GM18505 (cell line): ENCODE data around the gene THSD7A.

Experiments used
- ATAC-seq: cut with Tn5 transposase; IDR thresholded peaks from one replicate; pipeline ENCODE4 v1.9.1; 2021; ENCODE audit not compliant: unreplicated experiment
- POLR2A ChIP-seq: IDR thresholded peaks from 4 replicates; pipeline ENCODE4 v1.6.1; 2011; ENCODE audit warnings: borderline replicate concordance; ENCODE audit not compliant: insufficient read depth, insufficient read length; ENCODE audit errors: extremely low read depth

THSD7A gene

GRCh38 chr7:11831156-11831735 is 752 bp downstream of the THSD7A start:
- no peak for ATAC-seq
- TF ChIP-seq POLR2A = no peak

GRCh38 chr7:11830582-11831155 is 1.3 kb downstream of the THSD7A start:
- ATAC-seq = no peak
- TF ChIP-seq POLR2A = no peak

GRCh38 chr7:11829954-11830353 is 2.0 kb downstream of the THSD7A start:
- ATAC-seq = no peak
- TF ChIP-seq POLR2A = no peak

GRCh38 chr7:11819947-11820346 is 12.1 kb downstream of the THSD7A start:
- ATAC-seq = no peak
- TF ChIP-seq POLR2A = no peak

DNA sequence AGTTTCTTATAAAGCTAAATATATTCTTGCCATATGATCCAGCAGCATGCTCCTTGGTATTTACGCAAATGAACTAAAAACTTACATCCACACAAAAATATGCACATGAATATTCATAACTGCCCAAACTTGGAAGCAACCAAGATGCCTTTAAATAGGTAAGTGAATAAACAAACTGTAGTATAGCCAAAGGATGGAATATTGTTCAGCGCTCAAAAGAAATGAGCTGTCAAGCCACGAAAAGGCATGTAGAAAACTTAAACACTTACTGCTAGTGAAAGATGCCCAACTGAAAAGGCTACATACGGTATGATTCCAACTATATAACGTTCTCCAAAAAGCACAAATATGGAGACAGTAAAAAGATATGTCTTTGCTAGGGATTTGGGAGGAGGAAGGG is 12.7 kb downstream of the THSD7A start:
- TF ChIP-seq POLR2A = no peak
- ATAC-seq = no peak

- ATAC-seq = no peak
- no peak for TF ChIP-seq POLR2A
These were observed 13.7 kb downstream of the THSD7A start for GRCh38 chr7:11818281-11818680.

- no peak for ATAC-seq
- TF ChIP-seq POLR2A = no peak
These were observed 14.8 kb downstream of the THSD7A start for GRCh38 chr7:11817111-11817740.

- ATAC-seq = no peak
- TF ChIP-seq POLR2A = no peak
These were observed 20.3 kb downstream of the THSD7A start for GRCh38 chr7:11811709-11812108.

DNA sequence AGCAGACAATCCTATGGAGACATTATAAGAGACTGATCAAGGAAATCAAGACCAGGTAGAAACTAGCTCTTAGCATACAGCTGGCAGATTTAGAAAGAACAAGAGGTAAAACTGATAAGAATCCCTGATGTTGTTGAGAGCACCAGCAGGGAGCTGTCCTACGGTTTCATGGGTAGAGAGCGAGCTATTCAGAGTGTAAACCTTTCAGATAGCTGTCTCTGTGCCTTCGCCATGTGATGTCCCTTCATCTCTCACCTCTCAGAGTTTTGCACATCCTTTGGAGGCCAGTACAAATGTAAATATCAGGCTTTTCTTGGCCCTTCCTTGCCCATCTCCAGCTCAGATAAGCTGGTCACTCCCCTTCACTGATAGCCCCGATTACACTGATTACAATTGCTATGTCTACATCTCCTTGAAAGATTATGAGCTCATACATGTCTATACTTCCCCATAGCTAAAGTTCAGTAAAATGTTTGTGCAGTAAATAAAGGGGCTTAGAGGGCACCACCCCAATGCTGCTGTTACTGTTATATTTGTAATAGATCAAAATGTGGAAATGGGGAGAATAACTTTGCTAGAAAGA is 21.9 kb downstream of the THSD7A start:
- no peak for ATAC-seq
- TF ChIP-seq POLR2A = no peak

GRCh38 chr7:11807000-11807399 is 25.0 kb downstream of the THSD7A start:
- TF ChIP-seq POLR2A = no peak
- no peak for ATAC-seq

GRCh38 chr7:11804621-11805020 is 27.4 kb downstream of the THSD7A start:
- no peak for ATAC-seq
- TF ChIP-seq POLR2A = no peak

- ATAC-seq = no peak
These were observed 36.8 kb downstream of the THSD7A start for GRCh38 chr7:11795231-11795630.

DNA sequence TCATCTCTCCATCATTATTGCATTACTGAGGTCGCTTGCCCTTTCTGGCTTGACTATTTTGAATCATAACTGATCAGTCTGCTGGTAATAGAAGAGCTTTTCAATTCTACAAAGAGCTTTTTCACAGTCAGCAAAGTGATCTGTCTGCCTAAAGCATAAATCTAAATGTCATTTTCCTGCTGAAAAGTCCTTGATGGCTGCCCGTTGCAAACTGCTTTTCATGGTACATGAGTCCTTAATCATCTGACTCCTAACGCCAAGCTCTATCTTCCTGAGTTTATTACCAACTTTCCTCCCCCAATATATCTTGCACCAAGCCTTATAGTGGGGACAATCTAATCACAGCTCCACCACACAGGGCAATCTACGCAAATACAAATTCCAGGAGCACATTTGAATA is 39.8 kb downstream of the THSD7A start:
- TF ChIP-seq POLR2A = no peak
- ATAC-seq = no peak

More at GRCh38 chr7:11795231-11795630, 36.8 kb downstream of the THSD7A start:
- no peak for TF ChIP-seq POLR2A

DNA sequence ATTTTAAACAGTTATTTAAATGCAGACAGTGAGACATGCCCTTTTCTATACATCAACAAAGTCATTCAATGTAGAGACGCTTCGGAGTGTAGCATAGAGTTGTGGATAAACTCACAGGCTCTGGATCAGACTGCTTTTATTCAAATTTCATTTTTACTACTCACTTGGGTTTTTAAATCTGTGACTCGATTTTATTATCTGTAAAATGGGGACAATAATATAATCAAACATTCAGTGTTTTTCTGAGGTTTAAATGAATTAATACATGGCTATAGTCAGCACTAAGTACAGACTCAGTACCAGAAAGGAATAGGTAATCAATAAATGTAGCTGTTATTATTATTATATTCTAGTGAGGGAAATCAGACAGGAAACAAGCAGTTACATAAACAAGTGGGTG is 43.4 kb downstream of the THSD7A start:
- ATAC-seq = no peak
- TF ChIP-seq POLR2A = no peak
